SK-N-SH treated with all-trans-retinoic acid at 6 μM for 48 hours (cell line): ENCODE data around the gene LEMD2.

Experiments used
- ATAC-seq: fragments of 200-7000 bp; cut with Tn5 transposase; 3 replicates; pipeline ENCODE4 v1.9.1; 2020; ENCODE audit warnings: mild to moderate bottlenecking, moderate library complexity
- ARNTL ChIP-seq: fragments of 450-650 bp; formaldehyde crosslinking; IDR thresholded peaks from 2 replicates; pipeline ENCODE4 v1.5.0; 2020; ENCODE audit warnings: low read depth, mild to moderate bottlenecking, moderate library complexity, borderline replicate concordance
- BACH2 ChIP-seq: fragments of 250-450 bp; sonication (Bioruptor Pico); IDR thresholded peaks from 2 replicates; pipeline ENCODE4 v1.9.0; 2021; ENCODE audit warnings: mild to moderate bottlenecking, borderline replicate concordance
- CSDC2 ChIP-seq: fragments of 250-450 bp; sonication (Bioruptor Pico); IDR thresholded peaks from 2 replicates; pipeline ENCODE4 v1.5.0; 2020; ENCODE audit warnings: mild to moderate bottlenecking, moderate library complexity
- ESRRG ChIP-seq: fragments of 250-450 bp; sonication (Bioruptor Pico); IDR thresholded peaks from 2 replicates; pipeline ENCODE4 v1.6.1; 2021; ENCODE audit warnings: mild to moderate bottlenecking
- GLIS3 ChIP-seq: fragments of 250-450 bp; sonication (Bioruptor Pico); IDR thresholded peaks from 2 replicates; pipeline ENCODE4 v1.5.0; 2020; ENCODE audit warnings: mild to moderate bottlenecking, moderate library complexity
- ISL1 ChIP-seq: fragments of 250-450 bp; sonication (Bioruptor Pico); IDR thresholded peaks from 2 replicates; pipeline ENCODE4 v2.1.2; 2022; ENCODE audit warnings: mild to moderate bottlenecking, moderate library complexity
- OSR1 ChIP-seq: fragments of 250-450 bp; sonication (Bioruptor Pico); IDR thresholded peaks from 2 replicates; pipeline ENCODE4 v1.8.0; 2022; ENCODE audit warnings: moderate library complexity, mild to moderate bottlenecking, inconsistent platforms
- PPARA ChIP-seq: fragments of 250-450 bp; sonication (Bioruptor Pico); IDR thresholded peaks from 2 replicates; pipeline ENCODE4 v1.5.0; 2020; ENCODE audit warnings: mild to moderate bottlenecking, borderline replicate concordance
- RARB ChIP-seq: fragments of 250-450 bp; sonication (Bioruptor Pico); IDR thresholded peaks from 2 replicates; pipeline ENCODE4 v1.8.0; 2021; ENCODE audit warnings: mild to moderate bottlenecking, moderate library complexity
- SNAI2 ChIP-seq: fragments of 250-450 bp; sonication (Bioruptor Pico); IDR thresholded peaks from 2 replicates; pipeline ENCODE4 v1.5.0; 2020; ENCODE audit warnings: mild to moderate bottlenecking, moderate library complexity
- TOX ChIP-seq: fragments of 250-450 bp; sonication (Bioruptor Pico); IDR thresholded peaks from 2 replicates; pipeline ENCODE4 v1.8.0; 2021; ENCODE audit warnings: mild to moderate bottlenecking, moderate library complexity, borderline replicate concordance
- ZC3H10 ChIP-seq: fragments of 250-450 bp; sonication (Bioruptor Pico); IDR thresholded peaks from 2 replicates; pipeline ENCODE4 v1.5.1; 2021; ENCODE audit warnings: mild to moderate bottlenecking, moderate library complexity
- ZFP3 ChIP-seq: fragments of 250-450 bp; sonication (Bioruptor Pico); IDR thresholded peaks from 2 replicates; pipeline ENCODE4 v1.5.0; 2020; ENCODE audit warnings: mild to moderate bottlenecking, moderate library complexity
- ZFP30 ChIP-seq: fragments of 450-650 bp; formaldehyde crosslinking; IDR thresholded peaks from 2 replicates; pipeline ENCODE4 v1.5.0; 2022; ENCODE audit warnings: mild to moderate bottlenecking, moderate library complexity
- ZNF565 ChIP-seq: fragments of 450-650 bp; formaldehyde crosslinking; conservative IDR thresholded peaks from 2 replicates; pipeline ENCODE4 v1.5.0; 2020; ENCODE audit warnings: low read depth, mild to moderate bottlenecking, moderate library complexity
- ZNF70 ChIP-seq: fragments of 450-650 bp; formaldehyde crosslinking; IDR thresholded peaks from 2 replicates; pipeline ENCODE4 v1.5.0; 2020; ENCODE audit warnings: mild to moderate bottlenecking, moderate library complexity
- TF ChIP-seq, protein P1 (sequence below): fragments of 250-450 bp; sonication (Bioruptor Pico); IDR thresholded peaks from 2 replicates; pipeline ENCODE4 v1.8.0; 2021; ENCODE audit warnings: low read depth, mild to moderate bottlenecking, moderate library complexity, borderline replicate concordance
- TF ChIP-seq, protein P2 (sequence below): fragments of 250-450 bp; sonication (Bioruptor Pico); IDR thresholded peaks from 2 replicates; pipeline ENCODE4 v1.5.0; 2020; ENCODE audit warnings: mild to moderate bottlenecking, moderate library complexity
- TF ChIP-seq, protein P3 (sequence below): fragments of 250-450 bp; sonication (Bioruptor Pico); IDR thresholded peaks from 2 replicates; pipeline ENCODE4 v1.8.0; 2020; ENCODE audit warnings: mild to moderate bottlenecking, moderate library complexity, borderline replicate concordance
- TF ChIP-seq, protein P4 (sequence below): fragments of 250-450 bp; sonication (Bioruptor Pico); IDR thresholded peaks from 2 replicates; pipeline ENCODE4 v1.5.1; 2021; ENCODE audit warnings: mild to moderate bottlenecking, moderate library complexity

Gene LEMD2

DNA sequence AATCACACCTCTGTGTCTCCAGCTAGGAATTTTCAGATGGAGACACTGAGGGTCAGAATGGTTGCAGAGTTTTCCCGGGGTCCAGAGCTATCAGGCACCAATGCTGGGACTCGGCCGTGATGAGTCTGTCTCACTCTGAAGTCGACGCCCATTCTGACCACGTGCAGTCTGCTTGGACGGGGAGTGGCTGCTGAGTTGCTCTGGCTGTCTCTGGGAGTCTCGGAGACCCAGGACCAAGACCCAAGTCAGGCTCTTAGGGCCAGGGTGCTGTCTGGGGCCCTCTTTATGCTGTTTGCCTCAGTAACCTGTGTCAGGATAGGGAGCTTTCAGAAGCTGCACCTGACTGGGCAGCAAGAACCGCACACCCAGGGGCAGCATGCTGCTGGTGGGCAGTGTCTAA lies 46.8 kb downstream of the LEMD2 start (continued):
- TF ChIP-seq, protein P1, sequence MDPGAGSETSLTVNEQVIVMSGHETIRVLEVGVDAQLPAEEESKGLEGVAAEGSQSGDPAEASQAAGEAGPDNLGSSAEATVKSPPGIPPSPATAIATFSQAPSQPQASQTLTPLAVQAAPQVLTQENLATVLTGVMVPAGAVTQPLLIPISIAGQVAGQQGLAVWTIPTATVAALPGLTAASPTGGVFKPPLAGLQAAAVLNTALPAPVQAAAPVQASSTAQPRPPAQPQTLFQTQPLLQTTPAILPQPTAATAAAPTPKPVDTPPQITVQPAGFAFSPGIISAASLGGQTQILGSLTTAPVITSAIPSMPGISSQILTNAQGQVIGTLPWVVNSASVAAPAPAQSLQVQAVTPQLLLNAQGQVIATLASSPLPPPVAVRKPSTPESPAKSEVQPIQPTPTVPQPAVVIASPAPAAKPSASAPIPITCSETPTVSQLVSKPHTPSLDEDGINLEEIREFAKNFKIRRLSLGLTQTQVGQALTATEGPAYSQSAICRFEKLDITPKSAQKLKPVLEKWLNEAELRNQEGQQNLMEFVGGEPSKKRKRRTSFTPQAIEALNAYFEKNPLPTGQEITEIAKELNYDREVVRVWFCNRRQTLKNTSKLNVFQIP (CRISPR knock-in tag), result no peak
- TF ChIP-seq ZC3H10 (CRISPR knock-in tag), result no peak
- no peak for TF ChIP-seq RARB (CRISPR knock-in tag)

DNA sequence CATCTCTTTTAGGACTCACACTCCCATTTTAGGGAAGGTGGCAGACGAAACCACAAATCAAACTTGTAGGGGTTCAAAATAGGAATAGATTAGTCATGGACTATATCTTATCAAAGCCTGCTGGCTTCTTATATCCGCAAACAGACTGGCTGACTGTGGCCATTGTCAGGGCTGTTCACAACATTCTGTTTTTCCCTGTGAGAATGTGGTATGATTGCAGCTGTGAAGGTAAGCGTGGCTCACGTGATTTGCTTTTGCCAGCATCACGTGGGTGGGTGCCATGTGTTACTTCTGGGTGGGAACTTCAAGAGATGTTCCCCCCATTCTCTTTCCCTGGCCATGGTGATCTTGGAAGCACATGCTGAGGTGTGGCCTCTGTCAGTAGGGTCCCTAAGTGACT lies 48.1 kb downstream of the LEMD2 start:
- ATAC-seq, result no peak
- TF ChIP-seq ZFP30, result no peak
- TF ChIP-seq OSR1 (CRISPR knock-in tag), result no peak
- TF ChIP-seq PPARA (CRISPR knock-in tag), result no peak
- TF ChIP-seq, protein P2, sequence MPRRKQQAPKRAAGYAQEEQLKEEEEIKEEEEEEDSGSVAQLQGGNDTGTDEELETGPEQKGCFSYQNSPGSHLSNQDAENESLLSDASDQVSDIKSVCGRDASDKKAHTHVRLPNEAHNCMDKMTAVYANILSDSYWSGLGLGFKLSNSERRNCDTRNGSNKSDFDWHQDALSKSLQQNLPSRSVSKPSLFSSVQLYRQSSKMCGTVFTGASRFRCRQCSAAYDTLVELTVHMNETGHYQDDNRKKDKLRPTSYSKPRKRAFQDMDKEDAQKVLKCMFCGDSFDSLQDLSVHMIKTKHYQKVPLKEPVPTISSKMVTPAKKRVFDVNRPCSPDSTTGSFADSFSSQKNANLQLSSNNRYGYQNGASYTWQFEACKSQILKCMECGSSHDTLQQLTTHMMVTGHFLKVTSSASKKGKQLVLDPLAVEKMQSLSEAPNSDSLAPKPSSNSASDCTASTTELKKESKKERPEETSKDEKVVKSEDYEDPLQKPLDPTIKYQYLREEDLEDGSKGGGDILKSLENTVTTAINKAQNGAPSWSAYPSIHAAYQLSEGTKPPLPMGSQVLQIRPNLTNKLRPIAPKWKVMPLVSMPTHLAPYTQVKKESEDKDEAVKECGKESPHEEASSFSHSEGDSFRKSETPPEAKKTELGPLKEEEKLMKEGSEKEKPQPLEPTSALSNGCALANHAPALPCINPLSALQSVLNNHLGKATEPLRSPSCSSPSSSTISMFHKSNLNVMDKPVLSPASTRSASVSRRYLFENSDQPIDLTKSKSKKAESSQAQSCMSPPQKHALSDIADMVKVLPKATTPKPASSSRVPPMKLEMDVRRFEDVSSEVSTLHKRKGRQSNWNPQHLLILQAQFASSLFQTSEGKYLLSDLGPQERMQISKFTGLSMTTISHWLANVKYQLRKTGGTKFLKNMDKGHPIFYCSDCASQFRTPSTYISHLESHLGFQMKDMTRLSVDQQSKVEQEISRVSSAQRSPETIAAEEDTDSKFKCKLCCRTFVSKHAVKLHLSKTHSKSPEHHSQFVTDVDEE (CRISPR knock-in tag), result no peak
- TF ChIP-seq SNAI2 (CRISPR knock-in tag), result no peak
- TF ChIP-seq, protein P3, sequence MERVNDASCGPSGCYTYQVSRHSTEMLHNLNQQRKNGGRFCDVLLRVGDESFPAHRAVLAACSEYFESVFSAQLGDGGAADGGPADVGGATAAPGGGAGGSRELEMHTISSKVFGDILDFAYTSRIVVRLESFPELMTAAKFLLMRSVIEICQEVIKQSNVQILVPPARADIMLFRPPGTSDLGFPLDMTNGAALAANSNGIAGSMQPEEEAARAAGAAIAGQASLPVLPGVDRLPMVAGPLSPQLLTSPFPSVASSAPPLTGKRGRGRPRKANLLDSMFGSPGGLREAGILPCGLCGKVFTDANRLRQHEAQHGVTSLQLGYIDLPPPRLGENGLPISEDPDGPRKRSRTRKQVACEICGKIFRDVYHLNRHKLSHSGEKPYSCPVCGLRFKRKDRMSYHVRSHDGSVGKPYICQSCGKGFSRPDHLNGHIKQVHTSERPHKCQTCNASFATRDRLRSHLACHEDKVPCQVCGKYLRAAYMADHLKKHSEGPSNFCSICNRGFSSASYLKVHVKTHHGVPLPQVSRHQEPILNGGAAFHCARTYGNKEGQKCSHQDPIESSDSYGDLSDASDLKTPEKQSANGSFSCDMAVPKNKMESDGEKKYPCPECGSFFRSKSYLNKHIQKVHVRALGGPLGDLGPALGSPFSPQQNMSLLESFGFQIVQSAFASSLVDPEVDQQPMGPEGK (CRISPR knock-in tag), result no peak
- no peak for TF ChIP-seq TOX (CRISPR knock-in tag)
- TF ChIP-seq ZC3H10 (CRISPR knock-in tag), result no peak
- no peak for TF ChIP-seq ISL1 (CRISPR knock-in tag)
- no peak for TF ChIP-seq ZNF70 (CRISPR knock-in tag)
- no peak for TF ChIP-seq ZNF565
- TF ChIP-seq RARB (CRISPR knock-in tag), result no peak
- no peak for TF ChIP-seq BACH2 (CRISPR knock-in tag)
- no peak for TF ChIP-seq ARNTL
- TF ChIP-seq, all 23 proteins: peak for 0

DNA sequence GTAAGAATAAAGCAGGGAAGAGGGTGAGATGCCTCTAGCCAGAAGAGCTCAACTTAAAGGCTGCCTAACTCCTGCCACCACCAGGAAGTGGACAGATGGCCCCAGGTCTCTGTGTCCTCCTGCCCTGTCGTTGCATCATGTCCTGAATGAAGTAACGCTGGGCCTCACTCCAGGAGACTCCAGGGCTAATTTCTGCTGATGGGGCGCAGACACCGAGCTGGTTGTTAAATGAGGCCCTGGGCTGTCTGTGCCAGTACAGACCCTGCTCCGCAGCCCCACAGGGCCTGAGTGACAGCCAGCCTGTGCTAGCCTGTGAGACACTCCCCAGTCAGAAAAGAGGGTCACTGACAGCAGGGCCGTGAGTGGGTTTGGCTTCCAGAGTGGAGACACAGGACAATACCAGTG lies 48.7 kb downstream of the LEMD2 start:
- no peak for ATAC-seq
- TF ChIP-seq CSDC2 (CRISPR knock-in tag) (no peak), PPARA (CRISPR knock-in tag) (no peak), ZFP3 (CRISPR knock-in tag) (no peak)
- TF ChIP-seq, protein P1 (CRISPR knock-in tag), result no peak

DNA sequence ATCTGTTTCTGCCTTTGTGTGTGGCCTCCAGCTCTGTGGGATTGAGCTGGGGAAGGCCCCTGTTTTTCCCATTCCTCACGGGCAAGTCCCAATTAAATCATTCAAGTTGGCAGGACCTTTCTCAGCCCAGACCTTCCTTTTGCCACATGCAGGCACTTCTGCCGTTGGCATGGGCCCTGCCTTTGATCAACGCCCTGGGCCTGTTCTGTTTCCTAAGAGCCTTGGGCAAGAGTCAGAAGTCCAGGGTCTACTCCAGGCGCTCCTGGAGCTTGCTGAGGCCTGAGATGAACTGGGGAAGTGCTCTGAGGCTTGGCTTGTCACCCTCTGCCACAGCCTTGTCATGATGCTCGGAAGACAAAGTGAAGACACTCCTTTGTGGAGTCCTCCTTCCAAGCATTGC lies 49.4 kb downstream of the LEMD2 start:
- no peak for ATAC-seq
- TF ChIP-seq TOX (CRISPR knock-in tag) (no peak), ZFP30 (no peak), CSDC2 (CRISPR knock-in tag) (no peak), ZNF565 (no peak), ZFP3 (CRISPR knock-in tag) (no peak), ARNTL (no peak), ZNF70 (CRISPR knock-in tag) (no peak), ZC3H10 (CRISPR knock-in tag) (no peak), OSR1 (CRISPR knock-in tag) (no peak), ISL1 (CRISPR knock-in tag) (no peak), ESRRG (CRISPR knock-in tag) (no peak), GLIS3 (CRISPR knock-in tag) (no peak)
- TF ChIP-seq, protein P3 (CRISPR knock-in tag), result no peak
- TF ChIP-seq, protein P1 (CRISPR knock-in tag), result no peak
- TF ChIP-seq, protein P4, sequence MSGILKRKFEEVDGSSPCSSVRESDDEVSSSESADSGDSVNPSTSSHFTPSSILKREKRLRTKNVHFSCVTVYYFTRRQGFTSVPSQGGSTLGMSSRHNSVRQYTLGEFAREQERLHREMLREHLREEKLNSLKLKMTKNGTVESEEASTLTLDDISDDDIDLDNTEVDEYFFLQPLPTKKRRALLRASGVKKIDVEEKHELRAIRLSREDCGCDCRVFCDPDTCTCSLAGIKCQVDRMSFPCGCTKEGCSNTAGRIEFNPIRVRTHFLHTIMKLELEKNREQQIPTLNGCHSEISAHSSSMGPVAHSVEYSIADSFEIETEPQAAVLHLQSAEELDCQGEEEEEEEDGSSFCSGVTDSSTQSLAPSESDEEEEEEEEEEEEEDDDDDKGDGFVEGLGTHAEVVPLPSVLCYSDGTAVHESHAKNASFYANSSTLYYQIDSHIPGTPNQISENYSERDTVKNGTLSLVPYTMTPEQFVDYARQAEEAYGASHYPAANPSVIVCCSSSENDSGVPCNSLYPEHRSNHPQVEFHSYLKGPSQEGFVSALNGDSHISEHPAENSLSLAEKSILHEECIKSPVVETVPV (CRISPR knock-in tag), result no peak
